HepG2 (cell line): ENCODE data around the gene SLC16A3. TPM values are rescaled to one million over a fixed set of nuclear protein-coding genes. Genes with fewer than 3 reads are reported as not detected.

Experiments used
- ARHGAP35 ChIP-seq: sonication (generic); formaldehyde crosslinking; IDR thresholded peaks from 2 replicates; pipeline ENCODE4 v1.9.0; 2022; ENCODE audit warnings: mild to moderate bottlenecking, inconsistent platforms, moderate library complexity, missing genetic modification reagents, borderline replicate concordance
- CEBPG ChIP-seq: IDR thresholded peaks from 2 replicates; pipeline ENCODE4 v1.6.1; 2016
- EZH2 ChIP-seq: conservative IDR thresholded peaks from 2 replicates; pipeline ENCODE4 v1.6.1; 2012; ENCODE audit warnings: mild to moderate bottlenecking, low read depth, low read length, moderate library complexity
- HOXA5 ChIP-seq: sonication (generic); formaldehyde crosslinking; IDR thresholded peaks from 2 replicates; pipeline ENCODE4 v1.4.0; 2020; ENCODE audit warnings: missing genetic modification reagents
- HOXA7 ChIP-seq: sonication (generic); formaldehyde crosslinking; IDR thresholded peaks from 2 replicates; pipeline ENCODE4 v1.8.1; 2022; ENCODE audit warnings: mild to moderate bottlenecking, missing genetic modification reagents, moderate library complexity
- PPARG ChIP-seq: conservative IDR thresholded peaks from 2 replicates; pipeline ENCODE4 v1.6.1; 2016; ENCODE audit warnings: missing biosample characterization, missing genetic modification reagents
- RFX1 ChIP-seq: fragments of 450-650 bp; IDR thresholded peaks from 2 replicates; pipeline ENCODE4 v1.6.1; 2017
- TFAP4 ChIP-seq: sonication (generic); IDR thresholded peaks from 2 replicates; pipeline ENCODE4 v1.6.1; 2016; ENCODE audit warnings: low read depth, borderline replicate concordance
- ZBTB7B ChIP-seq: sonication (generic); formaldehyde crosslinking; IDR thresholded peaks from 2 replicates; pipeline ENCODE4 v1.4.0; 2020; ENCODE audit warnings: missing genetic modification reagents
- ZMYM4 ChIP-seq: sonication (generic); formaldehyde crosslinking; IDR thresholded peaks from 2 replicates; pipeline ENCODE4 v1.8.1; 2023; ENCODE audit warnings: mild to moderate bottlenecking, missing genetic modification reagents
- ZNF124 ChIP-seq: sonication (generic); formaldehyde crosslinking; IDR thresholded peaks from 2 replicates; pipeline ENCODE4 v1.4.0; 2020; ENCODE audit warnings: missing genetic modification reagents
- ZNF761 ChIP-seq: sonication (generic); formaldehyde crosslinking; conservative IDR thresholded peaks from 2 replicates; pipeline ENCODE4 v1.4.0; 2020; ENCODE audit warnings: mild to moderate bottlenecking, missing genetic modification reagents
- ZSCAN25 ChIP-seq: sonication (generic); formaldehyde crosslinking; IDR thresholded peaks from 2 replicates; pipeline ENCODE4 v1.8.0; 2022; ENCODE audit warnings: mild to moderate bottlenecking, missing genetic modification reagents
- polyA plus RNA-seq, 8 experiments: library from polyadenylated mRNA; depleted of rRNA in 3 of 8; stranded (reverse) in 7 of 8; unstranded in 1 of 8; fragments of >200 nt; fragmentation: Illumina TruSeq in 4 of 8; extraction: Trizol in 4 of 8; gene quantifications; 2 replicates each; pipeline versions ENCODE4 v1.2.1 to v1.2.3, GENCODE V29; 2011 to 2016; ENCODE audit warnings: low read depth in 4 of 8, missing spikeins in 1 of 8, mixed read lengths in 1 of 8; ENCODE audit not compliant: insufficient read depth in 1 of 8
- total RNA-seq, 5 experiments: library from RNA; depleted of rRNA; stranded (reverse); fragments of >200 nt; fragmentation: Illumina TruSeq; extraction: Trizol; gene quantifications; 2 replicates each; pipeline ENCODE4 v1.2.3, GENCODE V29; 2016; ENCODE audit warnings: low read depth in 1 of 5
- TF ChIP-seq, protein P1 (sequence below): IDR thresholded peaks from 2 replicates; pipeline ENCODE4 v1.6.1; 2016
- TF ChIP-seq, protein P2 (sequence below): sonication (generic); formaldehyde crosslinking; IDR thresholded peaks from 2 replicates; pipeline ENCODE4 v1.5.1; 2020; ENCODE audit warnings: mild to moderate bottlenecking, missing genetic modification reagents
- TF ChIP-seq, protein P3 (sequence below): IDR thresholded peaks from 2 replicates; pipeline ENCODE4 v1.6.1; 2018; ENCODE audit warnings: missing genetic modification reagents, mild to moderate bottlenecking, missing compliant biosample characterization
- TF ChIP-seq, protein P4 (sequence below): sonication (generic); formaldehyde crosslinking; IDR thresholded peaks from 2 replicates; pipeline ENCODE4 v1.5.0; 2020; ENCODE audit warnings: mild to moderate bottlenecking, missing genetic modification reagents, moderate library complexity
- TF ChIP-seq, protein P5 (sequence below): sonication (generic); formaldehyde crosslinking; IDR thresholded peaks from 2 replicates; pipeline ENCODE4 v1.8.0; 2022; ENCODE audit warnings: mild to moderate bottlenecking, missing genetic modification reagents, borderline replicate concordance

The SLC16A3 gene
- total and polyA plus RNA-seq, 2 of the 13 experiments (the other 11 are each of a cell fraction or from before 2014, with no cell fraction given) = 242 to 349 TPM

GRCh38 chr17:82287868-82288801 lies 59.3 kb downstream of the SLC16A3 start (continued):
- TF ChIP-seq, protein P1, sequence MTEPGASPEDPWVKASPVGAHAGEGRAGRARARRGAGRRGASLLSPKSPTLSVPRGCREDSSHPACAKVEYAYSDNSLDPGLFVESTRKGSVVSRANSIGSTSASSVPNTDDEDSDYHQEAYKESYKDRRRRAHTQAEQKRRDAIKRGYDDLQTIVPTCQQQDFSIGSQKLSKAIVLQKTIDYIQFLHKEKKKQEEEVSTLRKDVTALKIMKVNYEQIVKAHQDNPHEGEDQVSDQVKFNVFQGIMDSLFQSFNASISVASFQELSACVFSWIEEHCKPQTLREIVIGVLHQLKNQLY (CRISPR knock-in tag) = peak; percentile 99
- TF ChIP-seq, protein P2, sequence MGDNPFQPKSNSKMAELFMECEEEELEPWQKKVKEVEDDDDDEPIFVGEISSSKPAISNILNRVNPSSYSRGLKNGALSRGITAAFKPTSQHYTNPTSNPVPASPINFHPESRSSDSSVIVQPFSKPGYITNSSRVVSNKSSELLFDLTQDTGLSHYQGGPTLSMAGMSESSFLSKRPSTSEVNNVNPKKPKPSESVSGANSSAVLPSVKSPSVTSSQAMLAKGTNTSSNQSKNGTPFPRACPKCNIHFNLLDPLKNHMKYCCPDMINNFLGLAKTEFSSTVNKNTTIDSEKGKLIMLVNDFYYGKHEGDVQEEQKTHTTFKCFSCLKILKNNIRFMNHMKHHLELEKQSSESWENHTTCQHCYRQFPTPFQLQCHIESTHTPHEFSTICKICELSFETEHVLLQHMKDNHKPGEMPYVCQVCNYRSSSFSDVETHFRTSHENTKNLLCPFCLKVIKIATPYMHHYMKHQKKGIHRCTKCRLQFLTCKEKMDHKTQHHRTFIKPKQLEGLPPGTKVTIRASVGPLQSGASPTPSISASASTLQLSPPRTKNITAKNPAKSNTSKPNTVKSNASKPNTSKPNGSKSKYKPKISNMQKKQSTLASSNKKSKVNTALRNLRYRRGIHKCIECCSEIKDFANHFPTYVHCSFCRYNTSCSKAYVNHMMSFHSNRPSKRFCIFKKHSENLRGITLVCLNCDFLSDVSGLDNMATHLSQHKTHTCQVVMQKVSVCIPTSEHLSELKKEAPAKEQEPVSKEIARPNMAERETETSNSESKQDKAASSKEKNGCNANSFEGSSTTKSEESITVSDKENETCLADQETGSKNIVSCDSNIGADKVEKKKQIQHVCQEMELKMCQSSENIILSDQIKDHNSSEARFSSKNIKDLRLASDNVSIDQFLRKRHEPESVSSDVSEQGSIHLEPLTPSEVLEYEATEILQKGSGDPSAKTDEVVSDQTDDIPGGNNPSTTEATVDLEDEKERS = peak; percentile 93; the same call in 1 of the 2 replicates
- TF ChIP-seq HOXA7 (CRISPR knock-in tag) (no peak), HOXA5 (CRISPR knock-in tag) (no peak; the same call in 1 of the 2 replicates), ZSCAN25 (CRISPR knock-in tag) (peak; percentile 99), ZNF124 (CRISPR knock-in tag) (no peak; the same call in 1 of the 2 replicates), ZBTB7B (CRISPR knock-in tag) (peak; percentile 65), RFX1 (no peak), PPARG (CRISPR knock-in tag) (no peak; the same call in 1 of the 2 replicates), ARHGAP35 (CRISPR knock-in tag) (no peak), ZMYM4 (peak; percentile 95), CEBPG (0 out of 2 replicates have a peak, but pooled peaks have one; percentile 7), EZH2 (no peak), ZNF761 (peak; percentile 96), TFAP4 (peak; percentile 62; the same call in 1 of the 2 replicates)
- TF ChIP-seq, protein P3, sequence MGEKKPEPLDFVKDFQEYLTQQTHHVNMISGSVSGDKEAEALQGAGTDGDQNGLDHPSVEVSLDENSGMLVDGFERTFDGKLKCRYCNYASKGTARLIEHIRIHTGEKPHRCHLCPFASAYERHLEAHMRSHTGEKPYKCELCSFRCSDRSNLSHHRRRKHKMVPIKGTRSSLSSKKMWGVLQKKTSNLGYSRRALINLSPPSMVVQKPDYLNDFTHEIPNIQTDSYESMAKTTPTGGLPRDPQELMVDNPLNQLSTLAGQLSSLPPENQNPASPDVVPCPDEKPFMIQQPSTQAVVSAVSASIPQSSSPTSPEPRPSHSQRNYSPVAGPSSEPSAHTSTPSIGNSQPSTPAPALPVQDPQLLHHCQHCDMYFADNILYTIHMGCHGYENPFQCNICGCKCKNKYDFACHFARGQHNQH (CRISPR knock-in tag) = peak; percentile 98
- TF ChIP-seq, protein P4, sequence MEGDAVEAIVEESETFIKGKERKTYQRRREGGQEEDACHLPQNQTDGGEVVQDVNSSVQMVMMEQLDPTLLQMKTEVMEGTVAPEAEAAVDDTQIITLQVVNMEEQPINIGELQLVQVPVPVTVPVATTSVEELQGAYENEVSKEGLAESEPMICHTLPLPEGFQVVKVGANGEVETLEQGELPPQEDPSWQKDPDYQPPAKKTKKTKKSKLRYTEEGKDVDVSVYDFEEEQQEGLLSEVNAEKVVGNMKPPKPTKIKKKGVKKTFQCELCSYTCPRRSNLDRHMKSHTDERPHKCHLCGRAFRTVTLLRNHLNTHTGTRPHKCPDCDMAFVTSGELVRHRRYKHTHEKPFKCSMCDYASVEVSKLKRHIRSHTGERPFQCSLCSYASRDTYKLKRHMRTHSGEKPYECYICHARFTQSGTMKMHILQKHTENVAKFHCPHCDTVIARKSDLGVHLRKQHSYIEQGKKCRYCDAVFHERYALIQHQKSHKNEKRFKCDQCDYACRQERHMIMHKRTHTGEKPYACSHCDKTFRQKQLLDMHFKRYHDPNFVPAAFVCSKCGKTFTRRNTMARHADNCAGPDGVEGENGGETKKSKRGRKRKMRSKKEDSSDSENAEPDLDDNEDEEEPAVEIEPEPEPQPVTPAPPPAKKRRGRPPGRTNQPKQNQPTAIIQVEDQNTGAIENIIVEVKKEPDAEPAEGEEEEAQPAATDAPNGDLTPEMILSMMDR (CRISPR knock-in tag) = peak; percentile 31; the same call in 1 of the 2 replicates
- TF ChIP-seq, protein P5, sequence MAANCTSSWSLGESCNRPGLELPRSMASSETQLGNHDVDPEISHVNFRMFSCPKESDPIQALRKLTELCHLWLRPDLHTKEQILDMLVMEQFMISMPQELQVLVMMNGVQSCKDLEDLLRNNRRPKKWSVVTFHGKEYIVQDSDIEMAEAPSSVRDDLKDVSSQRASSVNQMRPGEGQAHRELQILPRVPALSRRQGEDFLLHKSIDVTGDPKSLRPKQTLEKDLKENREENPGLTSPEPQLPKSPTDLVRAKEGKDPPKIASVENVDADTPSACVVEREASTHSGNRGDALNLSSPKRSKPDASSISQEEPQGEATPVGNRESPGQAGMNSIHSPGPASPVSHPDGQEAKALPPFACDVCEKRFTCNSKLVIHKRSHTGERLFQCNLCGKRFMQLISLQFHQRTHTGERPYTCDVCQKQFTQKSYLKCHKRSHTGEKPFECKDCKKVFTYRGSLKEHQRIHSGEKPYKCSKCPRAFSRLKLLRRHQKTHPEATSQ (CRISPR knock-in tag) = peak; percentile 44; the same call in 1 of the 2 replicates
